A549 (cell line): ENCODE results near the gene OSGIN1. TPM values are rescaled to one million over a fixed set of nuclear protein-coding genes. Genes with fewer than 3 reads are reported as not detected.

Experiments
- ATAC-seq, 2 experiments: fragments of 200-7000 bp in 1 of 2; fragments of >200 bp in 1 of 2; cut with Nextera tagmentation in 1 of 2; cut with Tn5 transposase in 1 of 2; 3 replicates each; pipeline versions ENCODE4 v1.8.0 to v1.9.1; 2018 to 2020; ENCODE audit warnings: mild to moderate bottlenecking in 1 of 2, moderate library complexity in 1 of 2
- CTCF ChIA-PET: fragments of 300-600 bp; sonication (Branson Sonifier 250); formaldehyde crosslinking; extraction: SDS; loops from one replicate; lab custom pipeline; 2021; ENCODE audit warnings: antibody characterized with exemption, inconsistent platforms; lab: Yijun Ruan, JAX
- POLR2A ChIA-PET: fragments of 350-600 bp; formaldehyde crosslinking; extraction: SDS; loops from one replicate; lab custom pipeline; 2021; ENCODE audit warnings: antibody characterized with exemption, inconsistent platforms; lab: Yijun Ruan, JAX
- DNase-seq, 2 experiments: peaks; one replicate each; pipeline versions ENCODE4 v3.0.0 to v3.0.0-alpha.2; 2011 to 2016; ENCODE audit warnings: low read depth in 1 of 2, low spot score in 1 of 2
- FAIRE-seq: peaks from 2 replicates; lab custom pipeline; 2011; peaks lifted over from hg19 to GRCh38; lab: Jason Lieb, UNC
- H3K27ac ChIP-seq, 2 experiments: fragments of >200 bp; sonication (Bioruptor Twin); formaldehyde crosslinking; 3 replicates each; pipeline ENCODE4 v1.5.1; 2016 to 2017
- H3K4me1 ChIP-seq: fragments of >200 bp; sonication (Bioruptor Twin); formaldehyde crosslinking; 3 replicates; pipeline ENCODE4 v1.6.1; 2016
- H3K4me2 ChIP-seq: fragments of >200 bp; sonication (Bioruptor Twin); formaldehyde crosslinking; 3 replicates; pipeline ENCODE4 v1.6.1; 2016
- H3K4me3 ChIP-seq: fragments of >200 bp; sonication (Bioruptor Twin); formaldehyde crosslinking; 3 replicates; pipeline ENCODE4 v1.5.1; 2016
- H3K9me3 ChIP-seq: fragments of >200 bp; sonication (Bioruptor Twin); formaldehyde crosslinking; 3 replicates; pipeline ENCODE4 v1.6.1; 2016
- BCL3 ChIP-seq: fragments of >200 bp; sonication (Bioruptor Twin); formaldehyde crosslinking; IDR thresholded peaks from 3 replicates; pipeline ENCODE4 v1.6.1; 2016
- CBX8 ChIP-seq: fragments of 200-600 bp; sonication (generic); IDR thresholded peaks from 2 replicates; pipeline ENCODE4 v1.6.1; 2016
- EHMT2 ChIP-seq: fragments of 200-600 bp; sonication (generic); IDR thresholded peaks from 2 replicates; pipeline ENCODE4 v1.6.1; 2016; ENCODE audit warnings: antibody characterized with exemption, low read depth, mild to moderate bottlenecking, moderate library complexity
- FOSB ChIP-seq: fragments of 250-450 bp; sonication (Bioruptor Pico); IDR thresholded peaks from 2 replicates; pipeline ENCODE4 v1.5.0; 2020; ENCODE audit warnings: mild to moderate bottlenecking, moderate library complexity
- FOSL2 ChIP-seq, 2 experiments: fragments of 450-650 bp in 1 of 2; fragments of >200 bp in 1 of 2; sonication (Bioruptor Twin) in 1 of 2; formaldehyde crosslinking; IDR thresholded peaks; 2 replicates each; pipeline versions ENCODE4 v1.5.0 to v1.6.1; 2016 to 2020; ENCODE audit warnings: mild to moderate bottlenecking in 1 of 2, moderate library complexity in 1 of 2
- FOXS1 ChIP-seq: fragments of 250-450 bp; sonication (Bioruptor Pico); IDR thresholded peaks from 2 replicates; pipeline ENCODE4 v1.5.0; 2020; ENCODE audit warnings: mild to moderate bottlenecking, moderate library complexity
- HDAC2 ChIP-seq: fragments of 200-600 bp; sonication (generic); IDR thresholded peaks from 2 replicates; pipeline ENCODE4 v1.6.1; 2016
- HMGXB4 ChIP-seq: fragments of 250-450 bp; sonication (Bioruptor Pico); IDR thresholded peaks from 2 replicates; pipeline ENCODE4 v1.5.0; 2021; ENCODE audit warnings: mild to moderate bottlenecking, moderate library complexity, borderline replicate concordance
- HOXB5 ChIP-seq: fragments of 250-450 bp; sonication (Bioruptor Pico); IDR thresholded peaks from 2 replicates; pipeline ENCODE4 v1.5.0; 2020; ENCODE audit warnings: mild to moderate bottlenecking, moderate library complexity
- JUN ChIP-seq, 2 experiments: fragments of >200 bp; sonication (Bioruptor Twin); formaldehyde crosslinking; IDR thresholded peaks; 2 replicates in 1 of 2; 3 replicates in 1 of 2; pipeline ENCODE4 v1.6.1; 2016 to 2017
- KDM1A ChIP-seq: fragments of 200-600 bp; sonication (generic); IDR thresholded peaks from 2 replicates; pipeline ENCODE4 v1.6.1; 2016; ENCODE audit warnings: low read depth, mild to moderate bottlenecking
- MAFK ChIP-seq: fragments of 450-650 bp; IDR thresholded peaks from 2 replicates; pipeline ENCODE4 v1.6.1; 2014; ENCODE audit not compliant: partially characterized antibody
- MAX ChIP-seq: IDR thresholded peaks from 2 replicates; pipeline ENCODE4 v1.6.1; 2012
- RAD21 ChIP-seq, 2 experiments: fragments of >200 bp in 1 of 2; sonication (Bioruptor Twin) in 1 of 2; formaldehyde crosslinking in 1 of 2; IDR thresholded peaks in 1 of 2; conservative IDR thresholded peaks in 1 of 2; 2 replicates in 1 of 2; 3 replicates in 1 of 2; pipeline ENCODE4 v1.6.1; 2012 to 2018; ENCODE audit warnings: inconsistent platforms in 1 of 2
- RARB ChIP-seq: fragments of 250-450 bp; sonication (Bioruptor Pico); IDR thresholded peaks from 2 replicates; pipeline ENCODE4 v1.8.0; 2021; ENCODE audit warnings: mild to moderate bottlenecking, moderate library complexity
- RCOR1 ChIP-seq: fragments of 150-350 bp; IDR thresholded peaks from 2 replicates; pipeline ENCODE4 v1.6.1; 2014; ENCODE audit warnings: antibody characterized with exemption, low read length, low read depth
- SREBF2 ChIP-seq: fragments of 450-650 bp; IDR thresholded peaks from 2 replicates; pipeline ENCODE4 v1.6.1; 2014; ENCODE audit warnings: mild to moderate bottlenecking, moderate library complexity
- TFCP2L1 ChIP-seq: fragments of 250-450 bp; sonication (Bioruptor Pico); IDR thresholded peaks from 2 replicates; pipeline ENCODE4 v1.5.0; 2021; ENCODE audit warnings: mild to moderate bottlenecking
- ZC3H11A ChIP-seq: fragments of 450-650 bp; IDR thresholded peaks from 2 replicates; pipeline ENCODE4 v1.6.1; 2014; ENCODE audit warnings: antibody characterized with exemption, mild to moderate bottlenecking
- WGBS: methylation state at CpG from one replicate; pipeline ENCODE4 v1.1.6; 2017; ENCODE audit errors: missing lambda C conversion rate; 5-methylcytosine and 5-hydroxymethylcytosine counted together
- polyA plus RNA-seq, 4 experiments: library from polyadenylated mRNA; depleted of rRNA in 3 of 4; stranded (reverse); fragments of >200 nt; fragmentation: RNase III in 1 of 4; extraction: RNeasy Plus Mini Kit Qiagen cat#74134 plus additional on column Dnase treatment in 1 of 4; gene quantifications; 2 replicates in 3 of 4; 3 replicates in 1 of 4; pipeline ENCODE4 v1.2.3, GENCODE V29; 2011 to 2017
- TF ChIP-seq, protein P1 (sequence below): fragments of 200-600 bp; sonication (generic); IDR thresholded peaks from 2 replicates; pipeline ENCODE4 v1.6.1; 2016; ENCODE audit warnings: antibody characterized with exemption, mild to moderate bottlenecking, moderate library complexity
- TF ChIP-seq, protein P2 (sequence below): fragments of 150-350 bp; IDR thresholded peaks from 2 replicates; pipeline ENCODE4 v1.6.1; 2014; ENCODE audit warnings: low read depth, mild to moderate bottlenecking, low read length

OSGIN1 gene
- polyA plus RNA-seq, 2 of the 4 experiments (the other 2 are of a cell fraction), result 25.9 to 37.6 TPM

GRCh38 chr16:83956336-83957289 lies 3.6 kb downstream of the OSGIN1 start (continued):
- TF ChIP-seq, protein P1, sequence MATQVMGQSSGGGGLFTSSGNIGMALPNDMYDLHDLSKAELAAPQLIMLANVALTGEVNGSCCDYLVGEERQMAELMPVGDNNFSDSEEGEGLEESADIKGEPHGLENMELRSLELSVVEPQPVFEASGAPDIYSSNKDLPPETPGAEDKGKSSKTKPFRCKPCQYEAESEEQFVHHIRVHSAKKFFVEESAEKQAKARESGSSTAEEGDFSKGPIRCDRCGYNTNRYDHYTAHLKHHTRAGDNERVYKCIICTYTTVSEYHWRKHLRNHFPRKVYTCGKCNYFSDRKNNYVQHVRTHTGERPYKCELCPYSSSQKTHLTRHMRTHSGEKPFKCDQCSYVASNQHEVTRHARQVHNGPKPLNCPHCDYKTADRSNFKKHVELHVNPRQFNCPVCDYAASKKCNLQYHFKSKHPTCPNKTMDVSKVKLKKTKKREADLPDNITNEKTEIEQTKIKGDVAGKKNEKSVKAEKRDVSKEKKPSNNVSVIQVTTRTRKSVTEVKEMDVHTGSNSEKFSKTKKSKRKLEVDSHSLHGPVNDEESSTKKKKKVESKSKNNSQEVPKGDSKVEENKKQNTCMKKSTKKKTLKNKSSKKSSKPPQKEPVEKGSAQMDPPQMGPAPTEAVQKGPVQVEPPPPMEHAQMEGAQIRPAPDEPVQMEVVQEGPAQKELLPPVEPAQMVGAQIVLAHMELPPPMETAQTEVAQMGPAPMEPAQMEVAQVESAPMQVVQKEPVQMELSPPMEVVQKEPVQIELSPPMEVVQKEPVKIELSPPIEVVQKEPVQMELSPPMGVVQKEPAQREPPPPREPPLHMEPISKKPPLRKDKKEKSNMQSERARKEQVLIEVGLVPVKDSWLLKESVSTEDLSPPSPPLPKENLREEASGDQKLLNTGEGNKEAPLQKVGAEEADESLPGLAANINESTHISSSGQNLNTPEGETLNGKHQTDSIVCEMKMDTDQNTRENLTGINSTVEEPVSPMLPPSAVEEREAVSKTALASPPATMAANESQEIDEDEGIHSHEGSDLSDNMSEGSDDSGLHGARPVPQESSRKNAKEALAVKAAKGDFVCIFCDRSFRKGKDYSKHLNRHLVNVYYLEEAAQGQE, result no peak
- TF ChIP-seq BCL3, result no peak
- no peak for TF ChIP-seq HOXB5
- TF ChIP-seq RARB, result no peak
- TF ChIP-seq RCOR1, result no peak
- TF ChIP-seq, protein P2, sequence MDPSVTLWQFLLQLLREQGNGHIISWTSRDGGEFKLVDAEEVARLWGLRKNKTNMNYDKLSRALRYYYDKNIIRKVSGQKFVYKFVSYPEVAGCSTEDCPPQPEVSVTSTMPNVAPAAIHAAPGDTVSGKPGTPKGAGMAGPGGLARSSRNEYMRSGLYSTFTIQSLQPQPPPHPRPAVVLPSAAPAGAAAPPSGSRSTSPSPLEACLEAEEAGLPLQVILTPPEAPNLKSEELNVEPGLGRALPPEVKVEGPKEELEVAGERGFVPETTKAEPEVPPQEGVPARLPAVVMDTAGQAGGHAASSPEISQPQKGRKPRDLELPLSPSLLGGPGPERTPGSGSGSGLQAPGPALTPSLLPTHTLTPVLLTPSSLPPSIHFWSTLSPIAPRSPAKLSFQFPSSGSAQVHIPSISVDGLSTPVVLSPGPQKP, result no peak
- peak; percentile 62; the same call in 1 of the 2 replicates for TF ChIP-seq HDAC2
- TF ChIP-seq RAD21 (conservative IDR thresholded peaks at IDR 0.05 in 1 of 2, IDR thresholded peaks at IDR 0.05 in 1 of 2), result peak; percentile 75 to 82
- TF ChIP-seq CBX8, result no peak
- no peak for TF ChIP-seq SREBF2

DNA sequence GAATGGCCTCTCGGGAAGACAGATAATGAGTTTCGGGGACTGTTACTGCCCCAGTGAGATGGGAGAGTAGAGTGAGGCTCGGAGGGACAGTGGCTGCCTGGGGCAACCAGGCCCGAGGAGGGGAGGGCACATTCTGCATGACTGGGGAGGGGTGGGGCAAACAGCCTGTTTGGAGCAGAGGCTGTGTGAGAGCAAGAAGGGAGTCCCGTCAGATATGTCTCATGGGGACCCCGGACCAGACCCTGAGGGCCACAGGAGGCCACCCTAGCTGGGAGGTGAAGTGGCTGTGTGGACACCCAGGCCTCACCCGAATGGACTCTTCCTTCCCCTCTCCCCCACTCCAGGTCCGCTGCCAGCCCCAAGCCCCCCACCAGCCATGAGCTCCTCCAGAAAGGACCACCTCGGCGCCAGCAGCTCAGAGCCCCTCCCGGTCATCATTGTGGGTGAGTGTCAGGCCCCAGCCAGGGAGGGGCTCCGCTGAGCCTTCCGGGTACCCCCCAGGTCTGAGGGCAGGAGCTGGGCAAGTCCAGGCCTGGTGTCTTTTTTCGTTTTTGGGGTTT lies 4.3 kb downstream of the OSGIN1 start:
- H3K4me1 ChIP-seq, result peaks cover 30% of the 10 kb centered on the region
- peak overlapping the region in 1 of 2 experiments; percentile 4; a peak in 2 of 6 replicates for H3K27ac ChIP-seq
- no peak for DNase-seq
- no peak for ATAC-seq
- WGBS, result 78% methylated on average over 11 of the region's 14 CpGs
- no peaks in the 10 kb centered on the region for H3K9me3 ChIP-seq
- POLR2A ChIA-PET, result no interaction called here
- TF ChIP-seq MAFK (no peak), JUN (IDR thresholded peaks at IDR 0.05) (no peak), EHMT2 (no peak), FOSB (no peak), HDAC2 (no peak), FOSL2 (IDR thresholded peaks at IDR 0.05) (no peak), FOSL2 (CRISPR knock-in tag; IDR thresholded peaks at IDR 0.05) (no peak), ZC3H11A (no peak), MAX (no peak), KDM1A (no peak), HMGXB4 (CRISPR knock-in tag) (no peak), TFCP2L1 (CRISPR knock-in tag) (no peak), FOXS1 (no peak)
- no peak overlapping the region for H3K4me3 ChIP-seq
- FAIRE-seq, result no peak
- H3K4me2 ChIP-seq, result 0 out of 3 replicates have a peak overlapping the region, but pooled peaks have one; percentile 10
- CTCF ChIA-PET, result interaction anchor here (0.6 to 16.1 kb wide), 36 partner anchors 8 to 528 kb away, joined by 3 to 414 read pairs (median 4); partner anchors contain the start of gene SLC38A8
